BE2C (cell line): ENCODE results near the gene C20orf141.

Experiments
- DNase-seq: peaks from one replicate; pipeline ENCODE4 v3.0.0-alpha.2; 2020
- H3K27me3 ChIP-seq: fragments of 250-450 bp; sonication (Bioruptor Pico); 2 replicates; pipeline ENCODE4 v1.5.1; 2020; ENCODE audit warnings: mild to moderate bottlenecking
- H3K36me3 ChIP-seq: fragments of 250-450 bp; sonication (Bioruptor Pico); 2 replicates; pipeline ENCODE4 v1.5.1; 2020; ENCODE audit warnings: mild to moderate bottlenecking
- H3K4me1 ChIP-seq: fragments of 250-450 bp; sonication (Bioruptor Pico); 2 replicates; pipeline ENCODE4 v1.5.1; 2020
- H3K4me3 ChIP-seq: 2 replicates; pipeline ENCODE4 v1.5.1; 2011; ENCODE audit warnings: low read depth, low read length
- H3K9me3 ChIP-seq: fragments of 250-450 bp; sonication (Bioruptor Pico); 2 replicates; pipeline ENCODE4 v1.5.1; 2020
- TF ChIP-seq, protein P1 (sequence below): IDR thresholded peaks from 2 replicates; pipeline ENCODE4 v1.5.1; 2012; ENCODE audit warnings: mild to moderate bottlenecking, low read depth, low read length

C20orf141 gene

DNA sequence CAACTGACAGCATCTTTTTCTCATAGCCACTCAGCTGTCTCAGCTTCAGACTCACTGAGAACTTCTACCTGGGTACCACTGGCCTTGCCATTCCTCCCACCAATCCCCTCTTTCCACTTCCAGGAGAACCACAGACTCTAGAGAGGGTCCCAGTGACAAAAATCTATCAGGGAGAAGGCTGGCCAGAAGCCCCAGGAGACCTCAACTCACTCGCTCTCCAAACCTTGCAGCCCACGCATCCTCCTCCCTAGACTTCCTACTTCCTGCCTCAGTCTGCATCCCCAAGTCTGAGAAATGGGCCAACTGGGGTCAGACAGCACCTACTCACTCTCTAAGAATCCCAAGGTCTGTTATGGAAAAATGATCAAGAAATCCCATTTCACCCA lies 2.5 kb downstream of the C20orf141 start:
- DNase-seq: no peak
- no peaks in the 10 kb centered on the region; the same call in 1 of the 2 replicates for H3K4me1 ChIP-seq
- H3K9me3 ChIP-seq: no peaks in the 10 kb centered on the region
- H3K27me3 ChIP-seq: no peaks in the 10 kb centered on the region
- no peaks in the 10 kb centered on the region for H3K36me3 ChIP-seq
- no peak overlapping the region for H3K4me3 ChIP-seq
- TF ChIP-seq, protein P1, sequence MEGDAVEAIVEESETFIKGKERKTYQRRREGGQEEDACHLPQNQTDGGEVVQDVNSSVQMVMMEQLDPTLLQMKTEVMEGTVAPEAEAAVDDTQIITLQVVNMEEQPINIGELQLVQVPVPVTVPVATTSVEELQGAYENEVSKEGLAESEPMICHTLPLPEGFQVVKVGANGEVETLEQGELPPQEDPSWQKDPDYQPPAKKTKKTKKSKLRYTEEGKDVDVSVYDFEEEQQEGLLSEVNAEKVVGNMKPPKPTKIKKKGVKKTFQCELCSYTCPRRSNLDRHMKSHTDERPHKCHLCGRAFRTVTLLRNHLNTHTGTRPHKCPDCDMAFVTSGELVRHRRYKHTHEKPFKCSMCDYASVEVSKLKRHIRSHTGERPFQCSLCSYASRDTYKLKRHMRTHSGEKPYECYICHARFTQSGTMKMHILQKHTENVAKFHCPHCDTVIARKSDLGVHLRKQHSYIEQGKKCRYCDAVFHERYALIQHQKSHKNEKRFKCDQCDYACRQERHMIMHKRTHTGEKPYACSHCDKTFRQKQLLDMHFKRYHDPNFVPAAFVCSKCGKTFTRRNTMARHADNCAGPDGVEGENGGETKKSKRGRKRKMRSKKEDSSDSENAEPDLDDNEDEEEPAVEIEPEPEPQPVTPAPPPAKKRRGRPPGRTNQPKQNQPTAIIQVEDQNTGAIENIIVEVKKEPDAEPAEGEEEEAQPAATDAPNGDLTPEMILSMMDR: no peak

DNA sequence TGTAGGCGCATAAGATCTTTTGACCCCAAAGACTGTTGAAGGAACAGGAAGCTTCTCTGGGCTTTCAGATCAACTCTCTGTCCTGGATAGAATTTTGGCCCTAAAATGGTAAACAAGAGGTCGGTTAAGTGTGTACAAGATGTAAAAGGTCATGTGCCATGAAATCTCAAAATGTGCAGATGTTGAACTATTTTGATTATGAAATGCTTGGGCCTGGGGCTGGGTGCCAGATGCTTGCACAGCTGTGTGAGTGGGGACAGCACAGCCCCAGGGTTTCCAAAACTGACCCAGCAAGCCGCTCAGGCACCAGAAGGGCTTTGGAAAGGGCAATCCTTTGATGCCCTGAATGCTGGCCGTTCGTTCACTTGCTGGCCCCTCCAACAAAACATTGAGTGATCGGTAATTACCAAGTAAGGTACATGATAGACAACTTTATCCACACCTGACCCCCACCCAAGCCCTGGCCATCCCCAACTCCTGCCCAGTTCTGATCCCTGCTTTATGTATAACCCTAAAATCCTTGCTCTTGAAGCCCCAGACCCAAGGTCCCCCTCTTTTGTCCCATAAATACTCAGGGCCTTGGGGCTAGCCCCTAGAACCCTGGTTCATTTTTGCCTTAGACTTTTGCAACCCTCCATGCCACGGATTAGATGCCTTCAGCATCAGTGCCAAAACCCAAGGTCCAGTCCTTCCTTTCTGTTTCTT lies 3.3 kb downstream of the C20orf141 start:
- Histone ChIP-seq H3K36me3 (no peaks in the 10 kb centered on the region), H3K4me3 (no peak overlapping the region), H3K9me3 (no peaks in the 10 kb centered on the region), H3K27me3 (no peaks in the 10 kb centered on the region), H3K4me1 (no peaks in the 10 kb centered on the region; the same call in 1 of the 2 replicates)
- TF ChIP-seq, protein P1: no peak
- DNase-seq: no peak

DNA sequence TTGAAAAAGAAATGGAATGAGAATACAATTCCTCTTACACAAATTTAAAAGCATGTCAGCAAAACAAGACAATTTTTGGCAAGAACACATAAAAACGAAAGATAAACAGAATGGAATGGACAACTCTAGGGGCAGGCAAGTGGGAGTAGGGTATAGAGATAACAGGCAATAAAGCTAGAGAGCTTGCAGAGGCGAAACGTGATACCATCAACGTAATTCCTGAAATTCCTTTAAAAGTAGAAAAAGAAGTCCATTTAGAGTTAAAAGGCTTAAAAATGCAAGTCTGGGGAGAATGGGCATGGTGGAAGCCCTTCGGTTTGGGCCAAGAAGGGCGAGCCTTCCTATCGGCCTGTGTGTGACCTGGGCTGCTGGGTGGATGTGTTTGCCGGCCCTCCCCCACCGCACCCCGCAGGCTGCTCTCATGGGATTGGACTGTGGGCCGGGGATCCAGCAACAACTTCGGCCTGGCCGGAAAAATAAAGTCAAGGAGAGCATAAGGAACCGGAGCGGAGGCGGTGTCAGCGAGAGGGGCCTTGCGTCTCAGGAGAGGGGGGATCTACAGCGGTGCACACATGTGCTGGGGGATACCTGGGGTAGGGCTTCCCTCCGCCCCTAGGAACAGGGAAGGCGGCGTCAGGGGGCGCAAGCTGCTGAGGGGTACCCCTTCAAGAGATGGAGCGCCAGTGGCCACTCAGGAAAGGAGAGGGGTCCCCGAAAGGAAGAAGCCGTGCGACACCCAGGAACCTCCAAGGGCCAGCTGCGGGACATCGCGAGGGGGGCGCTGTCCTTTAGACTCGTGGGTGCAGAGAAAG lies 5.5 kb downstream of the C20orf141 start:
- Histone ChIP-seq H3K36me3 (no peaks in the 10 kb centered on the region), H3K27me3 (no peaks in the 10 kb centered on the region), H3K9me3 (no peaks in the 10 kb centered on the region), H3K4me1 (no peaks in the 10 kb centered on the region), H3K4me3 (no peak overlapping the region)
- TF ChIP-seq, protein P1: no peak
- no peak for DNase-seq

DNA sequence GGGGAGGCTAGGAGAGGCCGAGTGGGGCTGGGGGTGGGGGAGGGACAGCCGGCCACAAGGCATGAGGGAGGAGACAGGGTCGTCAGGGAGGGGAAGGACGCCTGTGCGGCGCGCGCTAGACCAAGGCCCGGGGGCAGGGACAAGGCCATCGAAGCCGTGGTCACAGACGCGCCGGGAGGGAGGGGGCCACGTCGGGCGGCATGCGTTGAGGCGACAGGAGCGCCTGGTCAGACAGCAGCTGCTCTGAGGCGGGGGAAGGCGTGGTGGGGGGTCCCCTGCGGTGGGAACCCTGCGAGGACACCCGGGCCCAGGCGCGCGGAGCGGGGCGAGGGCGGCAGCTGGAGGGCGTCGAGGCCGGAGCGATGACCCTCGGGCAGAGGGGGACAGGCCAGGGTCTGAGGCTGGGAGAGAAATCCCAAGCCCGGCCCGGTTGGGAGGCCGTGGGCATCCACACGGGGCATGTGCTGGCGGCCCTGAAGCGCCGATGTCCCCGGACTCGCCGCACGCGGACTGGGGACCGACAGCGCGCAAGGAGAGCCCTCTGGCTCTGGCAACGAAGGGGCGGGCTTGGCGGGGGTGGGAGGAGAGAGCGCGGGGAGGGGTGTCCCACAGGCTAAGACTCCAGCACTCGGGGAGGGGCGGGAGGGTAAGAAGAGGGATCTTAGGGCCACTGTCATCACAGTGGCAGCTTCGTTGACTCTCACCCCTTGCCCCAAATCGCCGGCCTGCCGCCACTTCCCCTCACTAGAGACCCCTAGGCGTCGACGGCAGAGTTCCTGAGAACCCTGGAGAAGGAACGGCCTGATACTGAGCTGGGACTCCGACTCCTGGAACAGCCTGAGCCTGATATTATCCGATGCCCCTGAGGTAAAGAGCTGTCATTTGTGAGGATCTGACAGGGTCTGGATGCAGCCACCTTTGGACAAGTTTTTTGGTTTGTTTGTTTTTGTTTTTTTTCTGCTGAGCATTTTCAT lies 6.4 kb downstream of the C20orf141 start:
- no peak overlapping the region for H3K4me3 ChIP-seq
- no peak for DNase-seq

DNA sequence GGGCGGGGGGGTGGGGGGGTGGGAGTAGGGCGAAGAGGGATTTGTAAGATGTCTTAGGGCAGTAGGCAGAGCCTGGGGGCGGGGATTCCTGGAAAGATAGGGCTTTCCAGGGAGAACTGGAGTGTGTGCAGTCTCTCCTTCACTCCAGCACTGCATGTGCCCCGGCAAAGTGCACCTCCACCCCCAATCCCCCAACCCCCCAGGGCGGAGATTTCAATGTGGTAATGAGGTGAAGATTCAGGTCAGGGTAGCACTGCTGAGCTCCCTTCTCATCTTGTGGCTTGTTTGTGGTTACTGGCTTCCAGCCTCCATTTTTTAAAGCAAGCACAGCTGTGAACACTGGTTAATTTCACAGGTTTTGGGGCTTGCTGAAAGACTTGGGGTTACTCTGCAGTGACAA lies 7.3 kb downstream of the C20orf141 start:
- Histone ChIP-seq H3K36me3 (no peaks in the 10 kb centered on the region), H3K4me1 (no peaks in the 10 kb centered on the region), H3K9me3 (no peaks in the 10 kb centered on the region), H3K27me3 (no peaks in the 10 kb centered on the region), H3K4me3 (no peak overlapping the region)
- no peak for DNase-seq
- TF ChIP-seq, protein P1: no peak

More for the DNA sequence above, 6.4 kb downstream of the C20orf141 start:
- no peaks in the 10 kb centered on the region for H3K4me1 ChIP-seq
- H3K9me3 ChIP-seq: no peaks in the 10 kb centered on the region
- TF ChIP-seq, protein P1: no peak
- no peaks in the 10 kb centered on the region for H3K27me3 ChIP-seq
- no peaks in the 10 kb centered on the region for H3K36me3 ChIP-seq
